A673 (cell line): ENCODE measurements around the gene NFIB.

Experiments used
- EZH2 ChIP-seq: fragments of 200-600 bp; sonication (generic); IDR thresholded peaks from 2 replicates; pipeline ENCODE4 v1.6.1; 2017; ENCODE audit warnings: borderline replicate concordance, low read depth, mild to moderate bottlenecking, mixed read lengths, antibody characterized with exemption, low read length; ENCODE audit not compliant: poor library complexity, severe bottlenecking
- TF ChIP-seq, protein P1 (sequence below): fragments of 300-800, 200-600 bp; sonication (generic); conservative IDR thresholded peaks from 2 replicates; pipeline ENCODE4 v1.5.1; 2017; ENCODE audit warnings: low read depth, mild to moderate bottlenecking, antibody characterized with exemption, low read length, moderate library complexity, mixed read lengths

DNA sequence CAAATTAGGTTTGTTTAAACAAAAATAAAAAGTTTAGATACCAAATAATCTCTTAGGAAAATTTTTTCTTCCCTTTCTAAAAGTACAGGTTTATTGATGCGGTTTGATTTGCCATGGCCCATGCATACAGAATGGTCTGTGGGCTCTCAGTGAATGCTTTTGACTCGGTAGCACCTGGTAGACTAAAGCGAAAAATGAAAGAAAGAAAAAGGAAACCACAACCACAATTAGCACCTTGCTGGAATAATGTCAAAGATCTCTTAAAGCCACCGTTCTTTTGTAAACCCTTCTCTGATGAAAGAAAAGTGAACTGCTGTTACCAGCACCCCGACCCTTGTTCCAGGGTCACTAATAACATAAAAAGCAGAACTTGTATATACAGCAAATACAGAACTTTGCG lies 157.9 kb downstream of the NFIB start:
- TF ChIP-seq, protein P1, sequence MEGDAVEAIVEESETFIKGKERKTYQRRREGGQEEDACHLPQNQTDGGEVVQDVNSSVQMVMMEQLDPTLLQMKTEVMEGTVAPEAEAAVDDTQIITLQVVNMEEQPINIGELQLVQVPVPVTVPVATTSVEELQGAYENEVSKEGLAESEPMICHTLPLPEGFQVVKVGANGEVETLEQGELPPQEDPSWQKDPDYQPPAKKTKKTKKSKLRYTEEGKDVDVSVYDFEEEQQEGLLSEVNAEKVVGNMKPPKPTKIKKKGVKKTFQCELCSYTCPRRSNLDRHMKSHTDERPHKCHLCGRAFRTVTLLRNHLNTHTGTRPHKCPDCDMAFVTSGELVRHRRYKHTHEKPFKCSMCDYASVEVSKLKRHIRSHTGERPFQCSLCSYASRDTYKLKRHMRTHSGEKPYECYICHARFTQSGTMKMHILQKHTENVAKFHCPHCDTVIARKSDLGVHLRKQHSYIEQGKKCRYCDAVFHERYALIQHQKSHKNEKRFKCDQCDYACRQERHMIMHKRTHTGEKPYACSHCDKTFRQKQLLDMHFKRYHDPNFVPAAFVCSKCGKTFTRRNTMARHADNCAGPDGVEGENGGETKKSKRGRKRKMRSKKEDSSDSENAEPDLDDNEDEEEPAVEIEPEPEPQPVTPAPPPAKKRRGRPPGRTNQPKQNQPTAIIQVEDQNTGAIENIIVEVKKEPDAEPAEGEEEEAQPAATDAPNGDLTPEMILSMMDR: no peak
- no peak for TF ChIP-seq EZH2
